ENCODE measurements around the gene NME3. TPM values are rescaled to one million over a fixed set of nuclear protein-coding genes. Genes with fewer than 3 reads are reported as not detected.

NME3 gene
- total and polyA plus RNA-seq, 2 of the 13 experiments (the other 11 are each of a cell fraction or from before 2014, with no cell fraction given): 10.4 to 15.9 TPM

DNA sequence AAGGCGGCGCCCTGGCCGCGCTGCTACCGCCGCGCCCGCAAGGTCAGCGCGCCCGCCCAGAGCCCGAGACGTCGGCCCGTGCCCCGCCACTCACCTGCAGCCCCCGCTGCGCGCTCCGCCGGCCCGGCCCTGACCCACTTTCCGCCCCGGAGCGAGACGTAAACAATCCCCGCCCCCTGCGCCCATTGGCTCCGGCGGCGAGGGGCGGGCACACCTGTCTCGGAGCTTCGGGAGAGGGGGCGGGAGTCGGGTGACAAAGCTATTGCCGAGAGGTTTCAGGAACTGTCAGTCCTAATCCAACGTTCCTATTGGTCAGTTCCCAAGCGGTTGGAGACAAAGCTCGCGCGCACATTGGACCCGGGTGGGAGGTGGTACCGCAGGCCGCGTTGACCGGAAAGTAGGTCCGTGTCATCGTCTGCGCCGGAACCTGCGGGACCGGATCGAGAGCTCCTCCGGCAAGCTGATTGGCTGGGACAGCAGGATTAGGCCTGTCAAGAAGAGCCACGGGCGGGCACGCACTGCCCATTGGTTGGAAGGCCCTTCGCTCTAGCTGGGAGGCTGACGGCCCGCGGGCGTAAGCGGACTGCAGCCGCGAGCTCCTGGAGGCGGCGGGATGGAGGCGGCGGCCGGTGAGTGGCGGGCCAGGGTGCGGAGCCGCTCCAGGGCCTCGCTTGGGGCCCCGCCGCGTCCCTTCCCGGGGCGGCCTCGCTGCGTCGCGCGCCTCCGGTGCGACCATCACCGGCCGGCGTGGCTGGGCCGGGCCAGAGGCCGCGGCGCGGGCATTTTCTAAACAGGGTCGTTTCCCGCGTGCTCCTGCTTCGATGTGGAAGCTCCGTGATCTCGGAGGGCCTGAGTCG is 11.3 kb upstream of the NME3 start, which contains the start of the genes NUBP2 and SPSB3 (continued):
- TF ChIP-seq NFIC (IDR thresholded peaks at IDR 0.05; ENCODE audit: low read length) (no peak), ZSCAN31 (CRISPR knock-in tag; IDR thresholded peaks at IDR 0.05; ENCODE audit: low read depth) (peak; percentile 71; the same call in 1 of the 2 replicates), ZKSCAN8 (CRISPR knock-in tag; IDR thresholded peaks at IDR 0.05; ENCODE audit: borderline replicate concordance) (no peak), ZNF776 (CRISPR knock-in tag; IDR thresholded peaks at IDR 0.05) (peak; percentile 24; the same call in 1 of the 2 replicates), HDAC1 (CRISPR knock-in tag; IDR thresholded peaks at IDR 0.05) (peak; percentile 81), TGIF2 (CRISPR knock-in tag; IDR thresholded peaks at IDR 0.05) (0 out of 2 replicates have a peak, but pooled peaks have one; percentile 32), POLR2G (IDR thresholded peaks at IDR 0.05; ENCODE audit: low read depth, low read length) (peak; percentile 70), ERF (CRISPR knock-in tag; IDR thresholded peaks at IDR 0.05) (0 out of 2 replicates have a peak, but pooled peaks have one; percentile 20), ZNF674 (CRISPR knock-in tag; IDR thresholded peaks at IDR 0.05; ENCODE audit: low read depth) (no peak), KLF6 (CRISPR knock-in tag; IDR thresholded peaks at IDR 0.05) (no peak), NFYB (CRISPR knock-in tag; IDR thresholded peaks at IDR 0.05) (peak; percentile 97), GATAD1 (CRISPR knock-in tag; IDR thresholded peaks at IDR 0.05) (peak; percentile 97), XBP1 (CRISPR knock-in tag; IDR thresholded peaks at IDR 0.05) (no peak), MEIS2 (CRISPR knock-in tag; IDR thresholded peaks at IDR 0.05) (peak; percentile 14; the same call in 1 of the 2 replicates), NCOA5 (CRISPR knock-in tag; IDR thresholded peaks at IDR 0.05) (no peak), TCF12 (IDR thresholded peaks at IDR 0.05) (no peak), TCF12 (CRISPR knock-in tag; IDR thresholded peaks at IDR 0.05) (no peak), NR1H2 (CRISPR knock-in tag; IDR thresholded peaks at IDR 0.05; ENCODE audit: borderline replicate concordance, low read depth) (no peak), GFI1 (CRISPR knock-in tag; IDR thresholded peaks at IDR 0.05; ENCODE audit: borderline replicate concordance) (peak; percentile 25; the same call in 1 of the 2 replicates), SRF (IDR thresholded peaks at IDR 0.05; ENCODE audit: low read depth, low read length) (peak; percentile 20; the same call in 1 of the 2 replicates), ARID2 (CRISPR knock-in tag; IDR thresholded peaks at IDR 0.05; ENCODE audit: borderline replicate concordance) (no peak)
- TF ChIP-seq, protein P1, sequence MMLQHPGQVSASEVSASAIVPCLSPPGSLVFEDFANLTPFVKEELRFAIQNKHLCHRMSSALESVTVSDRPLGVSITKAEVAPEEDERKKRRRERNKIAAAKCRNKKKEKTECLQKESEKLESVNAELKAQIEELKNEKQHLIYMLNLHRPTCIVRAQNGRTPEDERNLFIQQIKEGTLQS (CRISPR knock-in tag; IDR thresholded peaks at IDR 0.05): no peak
- TF ChIP-seq, protein P2, sequence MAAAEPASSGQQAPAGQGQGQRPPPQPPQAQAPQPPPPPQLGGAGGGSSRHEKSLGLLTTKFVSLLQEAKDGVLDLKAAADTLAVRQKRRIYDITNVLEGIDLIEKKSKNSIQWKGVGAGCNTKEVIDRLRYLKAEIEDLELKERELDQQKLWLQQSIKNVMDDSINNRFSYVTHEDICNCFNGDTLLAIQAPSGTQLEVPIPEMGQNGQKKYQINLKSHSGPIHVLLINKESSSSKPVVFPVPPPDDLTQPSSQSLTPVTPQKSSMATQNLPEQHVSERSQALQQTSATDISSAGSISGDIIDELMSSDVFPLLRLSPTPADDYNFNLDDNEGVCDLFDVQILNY (CRISPR knock-in tag; conservative IDR thresholded peaks at IDR 0.05): peak; percentile 56; the same call in 1 of the 2 replicates
- TF ChIP-seq, protein P3, sequence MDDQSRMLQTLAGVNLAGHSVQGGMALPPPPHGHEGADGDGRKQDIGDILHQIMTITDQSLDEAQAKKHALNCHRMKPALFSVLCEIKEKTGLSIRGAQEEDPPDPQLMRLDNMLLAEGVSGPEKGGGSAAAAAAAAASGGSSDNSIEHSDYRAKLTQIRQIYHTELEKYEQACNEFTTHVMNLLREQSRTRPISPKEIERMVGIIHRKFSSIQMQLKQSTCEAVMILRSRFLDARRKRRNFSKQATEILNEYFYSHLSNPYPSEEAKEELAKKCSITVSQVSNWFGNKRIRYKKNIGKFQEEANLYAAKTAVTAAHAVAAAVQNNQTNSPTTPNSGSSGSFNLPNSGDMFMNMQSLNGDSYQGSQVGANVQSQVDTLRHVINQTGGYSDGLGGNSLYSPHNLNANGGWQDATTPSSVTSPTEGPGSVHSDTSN (CRISPR knock-in tag; IDR thresholded peaks at IDR 0.05; ENCODE audit: borderline replicate concordance): peak; percentile 89; the same call in 1 of the 2 replicates
- TF ChIP-seq, protein P4, sequence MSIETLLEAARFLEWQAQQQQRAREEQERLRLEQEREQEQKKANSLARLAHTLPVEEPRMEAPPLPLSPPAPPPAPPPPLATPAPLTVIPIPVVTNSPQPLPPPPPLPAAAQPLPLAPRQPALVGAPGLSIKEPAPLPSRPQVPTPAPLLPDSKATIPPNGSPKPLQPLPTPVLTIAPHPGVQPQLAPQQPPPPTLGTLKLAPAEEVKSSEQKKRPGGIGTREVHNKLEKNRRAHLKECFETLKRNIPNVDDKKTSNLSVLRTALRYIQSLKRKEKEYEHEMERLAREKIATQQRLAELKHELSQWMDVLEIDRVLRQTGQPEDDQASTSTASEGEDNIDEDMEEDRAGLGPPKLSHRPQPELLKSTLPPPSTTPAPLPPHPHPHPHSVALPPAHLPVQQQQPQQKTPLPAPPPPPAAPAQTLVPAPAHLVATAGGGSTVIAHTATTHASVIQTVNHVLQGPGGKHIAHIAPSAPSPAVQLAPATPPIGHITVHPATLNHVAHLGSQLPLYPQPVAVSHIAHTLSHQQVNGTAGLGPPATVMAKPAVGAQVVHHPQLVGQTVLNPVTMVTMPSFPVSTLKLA (IDR thresholded peaks at IDR 0.05): peak; percentile 77
- TF ChIP-seq, protein P5, sequence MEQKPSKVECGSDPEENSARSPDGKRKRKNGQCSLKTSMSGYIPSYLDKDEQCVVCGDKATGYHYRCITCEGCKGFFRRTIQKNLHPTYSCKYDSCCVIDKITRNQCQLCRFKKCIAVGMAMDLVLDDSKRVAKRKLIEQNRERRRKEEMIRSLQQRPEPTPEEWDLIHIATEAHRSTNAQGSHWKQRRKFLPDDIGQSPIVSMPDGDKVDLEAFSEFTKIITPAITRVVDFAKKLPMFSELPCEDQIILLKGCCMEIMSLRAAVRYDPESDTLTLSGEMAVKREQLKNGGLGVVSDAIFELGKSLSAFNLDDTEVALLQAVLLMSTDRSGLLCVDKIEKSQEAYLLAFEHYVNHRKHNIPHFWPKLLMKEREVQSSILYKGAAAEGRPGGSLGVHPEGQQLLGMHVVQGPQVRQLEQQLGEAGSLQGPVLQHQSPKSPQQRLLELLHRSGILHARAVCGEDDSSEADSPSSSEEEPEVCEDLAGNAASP (CRISPR knock-in tag; IDR thresholded peaks at IDR 0.05; ENCODE audit: borderline replicate concordance): peak; percentile 16; the same call in 1 of the 2 replicates

Measured in HepG2 (cell line).